HG02840 (cell line): Measurements from ENCODE around the gene CNTFR.

ENCODE experiments used
- ATAC-seq: cut with Tn5 transposase; IDR thresholded peaks from one replicate; pipeline ENCODE4 v1.9.1; 2021; ENCODE audit warnings: mild to moderate bottlenecking, moderate library complexity, moderate number of reproducible peaks; ENCODE audit not compliant: unreplicated experiment, low FRiP score

Gene CNTFR

GRCh38 chr9:34574571-34574970, 15.0 kb downstream of the CNTFR start:
- ATAC-seq, result no peak

DNA sequence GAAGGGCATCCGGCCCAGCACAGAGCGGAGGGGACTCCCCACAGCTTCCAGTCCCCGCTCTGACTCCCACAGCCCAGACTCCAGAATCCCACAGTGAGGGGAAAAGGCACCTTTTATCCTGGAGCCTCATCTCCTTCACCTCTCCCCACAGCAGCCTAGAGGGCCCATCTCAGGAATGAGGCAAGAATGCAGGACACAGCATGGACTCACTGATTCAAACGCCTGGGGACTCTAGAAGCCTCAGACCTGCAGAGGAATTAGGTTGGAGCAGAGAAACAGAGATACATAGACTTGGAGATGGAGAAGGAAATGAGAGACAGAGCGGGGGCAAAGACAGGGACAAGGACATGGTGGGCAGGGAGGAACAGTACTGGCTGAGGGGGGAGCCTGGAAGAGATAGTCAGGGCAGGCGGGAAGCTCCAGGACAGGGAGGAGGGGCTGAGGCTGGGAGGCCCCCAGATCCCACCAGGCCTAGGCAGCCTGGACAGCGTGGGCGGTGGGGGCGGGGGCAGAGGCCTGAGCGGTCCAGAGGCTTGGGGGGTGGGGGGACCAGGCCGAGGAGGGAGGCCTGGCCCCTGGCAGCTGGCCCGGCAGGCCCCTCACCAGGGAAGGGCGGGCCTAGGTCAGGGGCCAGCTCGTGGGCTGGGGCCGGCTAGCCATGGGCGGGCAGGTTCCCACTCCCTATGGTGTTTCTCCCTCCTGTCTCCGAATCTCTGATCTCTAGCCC, 15.8 kb downstream of the CNTFR start:
- no peak for ATAC-seq

- no peak for ATAC-seq
Measured at GRCh38 chr9:34572628-34573027, 16.9 kb downstream of the CNTFR start.

- ATAC-seq, result no peak
Measured at GRCh38 chr9:34572092-34572491, 17.4 kb downstream of the CNTFR start.

- no peak for ATAC-seq
Measured at GRCh38 chr9:34571481-34571810, 18.1 kb downstream of the CNTFR start.

- ATAC-seq, result no peak
Measured at GRCh38 chr9:34570809-34571480, 18.6 kb downstream of the CNTFR start.

GRCh38 chr9:34570376-34570775, 19.1 kb downstream of the CNTFR start:
- no peak for ATAC-seq

GRCh38 chr9:34568774-34569173, 20.8 kb downstream of the CNTFR start:
- no peak for ATAC-seq

- no peak for ATAC-seq
Measured at GRCh38 chr9:34568133-34568532, 21.4 kb downstream of the CNTFR start.

- ATAC-seq, result no peak
Measured at GRCh38 chr9:34566972-34567371, 22.6 kb downstream of the CNTFR start.

DNA sequence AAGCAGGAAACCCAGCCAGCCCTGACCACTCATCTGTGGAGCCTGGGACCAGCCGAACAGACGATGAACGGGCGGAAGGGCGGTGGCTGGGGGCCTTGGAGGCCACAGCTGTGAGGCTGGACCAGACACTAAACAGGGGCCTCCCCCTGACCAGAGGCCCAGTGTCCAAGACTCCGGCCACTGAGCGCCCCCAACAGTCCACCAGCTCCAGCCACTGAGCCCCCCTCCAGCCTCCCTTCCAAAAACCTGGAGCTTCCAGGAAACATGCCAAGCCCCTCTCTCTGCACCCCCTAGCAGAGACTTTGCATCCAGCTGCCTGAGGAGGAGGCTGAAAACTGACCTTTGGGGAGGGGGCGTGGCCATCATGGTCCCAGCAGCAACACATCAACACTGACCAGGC, 23.2 kb downstream of the CNTFR start:
- ATAC-seq, result no peak

DNA sequence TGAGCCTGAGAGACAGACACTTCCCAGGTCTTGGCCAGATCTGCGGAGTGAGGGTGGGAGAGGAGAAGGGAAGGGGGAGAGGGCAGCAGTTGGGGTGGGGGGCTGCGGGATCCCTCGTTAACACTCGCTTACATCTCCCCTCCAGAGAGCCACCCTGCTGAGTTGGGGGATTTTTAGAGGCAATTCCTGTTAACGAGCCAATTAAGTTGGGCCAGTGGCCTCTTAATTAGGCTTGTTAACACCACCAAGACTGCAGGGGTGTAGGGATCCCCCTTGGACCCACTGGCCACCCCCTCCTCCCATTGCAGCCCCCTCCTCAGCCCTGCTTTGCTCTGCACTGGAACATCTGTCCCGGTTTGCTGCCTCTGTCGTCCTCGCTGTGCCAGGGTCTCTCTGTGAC, 23.7 kb downstream of the CNTFR start:
- ATAC-seq, result no peak

- no peak for ATAC-seq
Measured at GRCh38 chr9:34564617-34565016, 24.9 kb downstream of the CNTFR start.

GRCh38 chr9:34563262-34563661, 26.3 kb downstream of the CNTFR start:
- no peak for ATAC-seq

- ATAC-seq, result no peak
Measured at GRCh38 chr9:34562135-34562745, 27.3 kb downstream of the CNTFR start.

- ATAC-seq, result no peak
Measured at GRCh38 chr9:34560599-34561214, 28.8 kb downstream of the CNTFR start.

- ATAC-seq, result no peak
Measured at GRCh38 chr9:34559624-34560455, 29.7 kb downstream of the CNTFR start.

DNA sequence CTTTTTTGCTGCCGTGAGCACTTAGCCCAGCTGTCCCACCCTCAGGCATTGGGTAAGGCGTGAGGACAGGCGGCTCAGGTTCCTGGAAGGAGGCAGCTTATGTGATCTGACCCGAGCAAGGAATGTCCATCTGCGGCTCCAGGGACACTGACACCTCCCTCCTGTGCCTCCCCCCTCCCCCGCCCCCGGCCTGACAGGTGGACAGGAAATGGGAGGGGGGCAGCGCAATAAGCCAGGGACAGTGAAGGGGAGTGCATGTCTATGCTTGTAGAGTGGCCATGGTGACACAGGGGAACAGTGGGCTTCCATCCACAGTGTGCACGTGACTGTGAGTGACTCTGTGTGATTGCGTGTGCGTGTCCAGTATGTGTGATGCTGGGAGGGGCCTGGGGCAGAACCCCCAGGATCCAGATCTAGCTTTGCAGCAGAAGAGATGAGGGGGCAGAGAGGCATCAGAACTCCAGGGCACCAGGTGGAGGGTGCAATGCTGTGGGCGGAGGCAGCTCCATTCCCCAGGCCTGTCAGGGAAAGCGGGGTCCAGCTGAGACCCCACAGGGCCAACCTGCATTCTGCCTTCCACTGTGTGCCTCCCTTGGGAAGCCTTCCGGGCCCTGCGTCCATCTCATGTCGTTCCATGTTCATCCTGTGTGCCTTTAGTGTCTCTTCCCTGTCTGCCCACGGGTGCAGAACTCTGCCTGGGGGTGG, 30.5 kb downstream of the CNTFR start:
- ATAC-seq, result no peak

DNA sequence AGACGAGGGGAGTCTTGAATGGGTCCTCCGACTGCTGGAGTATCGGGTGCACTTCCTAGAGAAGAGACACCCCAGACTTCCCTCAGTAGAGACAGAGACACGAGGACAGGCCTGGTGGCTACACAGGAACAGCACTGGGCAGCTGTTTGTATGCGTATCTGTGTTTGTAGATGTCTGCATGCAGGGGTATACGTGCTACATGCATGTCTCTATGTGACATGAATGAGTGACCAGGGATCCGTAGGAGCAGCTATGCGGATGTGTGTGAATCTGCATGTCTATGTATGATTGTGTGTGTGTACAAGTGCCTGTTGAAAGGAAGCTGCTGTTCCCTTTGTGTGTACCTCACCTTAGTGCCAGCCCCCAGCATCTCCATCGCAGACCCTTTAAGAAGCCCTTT, 31.2 kb downstream of the CNTFR start:
- ATAC-seq, result no peak
